Naive B cell (primary cell): ENCODE measurements around the gene FAM219B. TPM values are rescaled to one million over a fixed set of nuclear protein-coding genes. Genes with fewer than 3 reads are reported as not detected.

Experiments used
- ATAC-seq, 2 donors: fragments of 150-1000 bp; cut with Tn5 transposase; 2 replicates each; pipeline ENCODE4 v1.10.0; 2021; ENCODE audit warnings: low read depth in 2 of 2, mild to moderate bottlenecking in 2 of 2, moderate library complexity in 2 of 2
- DNase-seq: peaks from one replicate; pipeline ENCODE4 v3.0.0; 2022
- H3K27ac Mint-ChIP-seq, 6 donors: one replicate each; pipeline ENCODE4 v1.8.0; 2020 to 2022; ENCODE audit warnings: mild to moderate bottlenecking in 6 of 6, mixed read lengths in 6 of 6, moderate library complexity in 5 of 6, inconsistent platforms in 2 of 6
- H3K27me3 Mint-ChIP-seq, 3 donors: one replicate each; pipeline ENCODE4 v1.8.0; 2021 to 2022; ENCODE audit warnings: mixed read lengths in 3 of 3, mild to moderate bottlenecking in 1 of 3
- H3K36me3 Mint-ChIP-seq, 2 donors: one replicate each; pipeline ENCODE4 v1.8.0; 2020 to 2022; ENCODE audit warnings: mixed read lengths in 2 of 2, inconsistent platforms in 1 of 2, mild to moderate bottlenecking in 1 of 2
- H3K4me1 Mint-ChIP-seq, 3 donors: one replicate each; pipeline ENCODE4 v1.8.0; 2020 to 2022; ENCODE audit warnings: mixed read lengths in 3 of 3, inconsistent platforms in 1 of 3, mild to moderate bottlenecking in 1 of 3, moderate library complexity in 1 of 3
- H3K4me3 Mint-ChIP-seq, 8 donors: one replicate each; pipeline ENCODE4 v1.8.0; 2020 to 2022; ENCODE audit warnings: mild to moderate bottlenecking in 8 of 8, mixed read lengths in 8 of 8, moderate library complexity in 8 of 8, inconsistent platforms in 2 of 8
- H3K9me3 Mint-ChIP-seq, 7 donors: one replicate each; pipeline ENCODE4 v1.8.0; 2020 to 2022; ENCODE audit warnings: mixed read lengths in 7 of 7, mild to moderate bottlenecking in 5 of 7, inconsistent platforms in 2 of 7, moderate library complexity in 1 of 7
- polyA plus RNA-seq, 6 donors: library from polyadenylated mRNA; unstranded; fragments of 300-500 nt; fragmentation: Illumina TruSeq; gene quantifications; one replicate each; pipeline ENCODE4 v1.2.3, GENCODE V29; 2021; ENCODE audit warnings: low read depth in 6 of 6

The FAM219B gene
- polyA plus RNA-seq, 6 donors from 2014 or later = 16.7 to 31.4 (median 22.2) TPM

DNA sequence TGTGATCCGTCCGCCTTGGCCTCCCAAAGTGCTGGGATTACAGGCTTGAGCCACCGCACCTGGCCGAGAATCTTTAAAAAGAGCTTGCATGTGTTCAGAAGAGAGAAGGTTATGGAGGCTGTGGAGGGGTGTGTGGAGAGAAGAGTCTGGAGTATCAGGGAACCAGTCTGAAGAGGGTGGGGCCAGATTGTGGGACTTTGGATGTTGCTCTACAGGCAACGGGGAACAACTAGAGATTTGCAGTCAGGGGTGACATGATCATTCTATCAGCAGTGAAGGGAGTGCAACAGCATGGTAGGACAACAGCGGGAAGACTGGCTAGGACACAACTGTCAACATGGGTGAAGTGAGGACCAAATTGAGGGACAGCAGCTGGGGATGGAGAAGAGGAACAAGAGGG, 42.4 kb downstream of the FAM219B start:
- H3K9me3 Mint-ChIP-seq = no peaks in the 10 kb centered on the region
- no peak overlapping the region for H3K4me3 Mint-ChIP-seq
- DNase-seq (no peak), ATAC-seq (no peak)
- H3K27ac Mint-ChIP-seq = peak overlapping the region in 4 of 6 donors; percentile 12 to 69 (median 20)
- no peaks in the 10 kb centered on the region for H3K36me3 Mint-ChIP-seq
- no peaks in the 10 kb centered on the region for H3K27me3 Mint-ChIP-seq
- H3K4me1 Mint-ChIP-seq = peaks cover 35 to 70% (median 58%) of the 10 kb centered on the region in 3 donors

GRCh38 chr15:74863239-74864056, 43.2 kb downstream of the FAM219B start:
- ATAC-seq = no peak

GRCh38 chr15:74858369-74858740, 48.3 kb downstream of the FAM219B start:
- Mint-ChIP-seq H3K27me3 (no peaks in the 10 kb centered on the region), H3K4me3 (peak overlapping the region in 4 of 8 donors; percentile 26 to 48 (median 34)), H3K27ac (peak overlapping the region in 4 of 6 donors; percentile 12 to 73 (median 36)), H3K9me3 (no peaks in the 10 kb centered on the region), H3K4me1 (peaks cover 29 to 51% (median 41%) of the 10 kb centered on the region in 3 donors), H3K36me3 (peaks cover 0 to 4% of the 10 kb centered on the region in 2 donors)
- DNase-seq (no peak), ATAC-seq (no peak)

More at GRCh38 chr15:74863239-74864056, 43.2 kb downstream of the FAM219B start:
- Mint-ChIP-seq H3K36me3 (no peaks in the 10 kb centered on the region), H3K4me3 (no peak overlapping the region), H3K4me1 (peaks cover 40 to 71% (median 63%) of the 10 kb centered on the region in 3 donors), H3K9me3 (no peaks in the 10 kb centered on the region), H3K27ac (peak overlapping the region in 3 of 6 donors; percentile 10 to 53 (median 12)), H3K27me3 (no peaks in the 10 kb centered on the region)
- DNase-seq = no peak

DNA sequence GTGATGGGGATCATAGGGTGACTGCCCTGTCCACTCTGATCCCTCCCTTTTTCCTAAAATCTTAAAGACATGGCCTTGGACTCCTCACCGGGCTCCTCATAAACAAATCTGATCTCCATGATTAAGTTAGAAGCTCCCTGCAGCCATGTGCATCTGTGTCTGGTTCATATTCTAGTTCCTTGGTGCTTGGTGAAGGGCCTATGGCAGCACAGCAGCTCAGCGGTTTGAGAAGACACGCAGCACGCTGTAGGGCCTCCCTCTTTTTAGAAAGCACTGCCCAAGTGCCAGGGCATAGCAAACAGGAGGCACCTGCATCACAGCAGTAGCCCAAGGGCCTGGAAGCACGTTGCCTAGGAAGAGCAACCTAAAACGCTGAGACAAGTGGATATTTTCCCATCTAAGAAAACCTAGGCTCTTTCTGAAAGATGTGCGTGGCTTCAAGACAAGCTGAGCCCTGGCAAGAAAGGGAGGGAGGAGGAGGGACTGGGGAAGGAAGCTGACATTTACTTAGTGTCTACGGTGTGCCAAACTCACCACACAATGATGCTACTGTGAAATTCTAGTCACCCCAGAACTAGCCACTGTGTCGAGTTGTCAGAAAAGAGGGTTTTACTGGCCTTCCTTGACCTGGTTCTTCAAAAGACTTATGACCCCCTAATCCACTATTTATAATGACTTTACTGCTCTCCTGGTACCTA, 48.8 kb downstream of the FAM219B start:
- Mint-ChIP-seq H3K9me3 (no peaks in the 10 kb centered on the region), H3K27me3 (no peaks in the 10 kb centered on the region), H3K4me3 (peak overlapping the region in 6 of 8 donors; percentile 9 to 73 (median 44)), H3K36me3 (peaks cover 0 to 8% of the 10 kb centered on the region in 2 donors), H3K4me1 (peaks cover 31 to 51% (median 40%) of the 10 kb centered on the region in 3 donors), H3K27ac (peak overlapping the region in 5 of 6 donors; percentile 12 to 89 (median 66))
- ATAC-seq (no peak), DNase-seq (no peak)

- peaks cover 0 to 12% of the 10 kb centered on the region in 2 donors for H3K36me3 Mint-ChIP-seq
- no peaks in the 10 kb centered on the region for H3K27me3 Mint-ChIP-seq
- peaks cover 31 to 51% (median 40%) of the 10 kb centered on the region in 3 donors for H3K4me1 Mint-ChIP-seq
- peak overlapping the region in 5 of 8 donors; percentile 3 to 73 (median 39) for H3K4me3 Mint-ChIP-seq
- no peaks in the 10 kb centered on the region for H3K9me3 Mint-ChIP-seq
- H3K27ac Mint-ChIP-seq = peak overlapping the region in 4 of 6 donors; percentile 12 to 76 (median 59)
- ATAC-seq (peak; percentile 79 to 80), DNase-seq (peak; percentile 33)
These were observed 49.5 kb downstream of the FAM219B start for GRCh38 chr15:74857082-74857655.

DNA sequence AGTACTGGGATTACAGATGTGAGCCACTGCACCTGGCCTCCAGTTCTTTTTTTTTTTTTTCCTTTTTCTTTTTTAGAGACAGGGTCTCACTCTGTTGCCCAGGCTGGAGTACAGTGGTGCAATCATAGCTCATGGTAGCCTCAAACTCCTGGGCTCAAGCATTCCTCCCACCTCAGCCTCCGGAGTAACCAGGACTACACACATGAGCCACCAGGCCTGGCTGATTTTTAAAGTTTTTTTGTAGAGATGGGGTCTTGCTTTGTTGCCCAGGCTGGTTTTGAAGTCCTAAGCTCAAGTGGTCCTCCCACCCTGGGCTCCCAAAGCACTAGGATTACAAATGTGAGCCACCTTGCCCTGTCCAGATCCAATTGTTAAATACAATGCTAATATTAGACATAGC, 50.1 kb downstream of the FAM219B start:
- Mint-ChIP-seq H3K27ac (peak overlapping the region in 1 of 6 donors; percentile 12), H3K27me3 (no peaks in the 10 kb centered on the region), H3K9me3 (no peaks in the 10 kb centered on the region), H3K36me3 (peaks cover 0 to 15% of the 10 kb centered on the region in 2 donors), H3K4me3 (peak overlapping the region in 1 of 8 donors; percentile 68), H3K4me1 (peaks cover 31 to 49% (median 42%) of the 10 kb centered on the region in 3 donors)
- no peak for ATAC-seq
- no peak for DNase-seq

DNA sequence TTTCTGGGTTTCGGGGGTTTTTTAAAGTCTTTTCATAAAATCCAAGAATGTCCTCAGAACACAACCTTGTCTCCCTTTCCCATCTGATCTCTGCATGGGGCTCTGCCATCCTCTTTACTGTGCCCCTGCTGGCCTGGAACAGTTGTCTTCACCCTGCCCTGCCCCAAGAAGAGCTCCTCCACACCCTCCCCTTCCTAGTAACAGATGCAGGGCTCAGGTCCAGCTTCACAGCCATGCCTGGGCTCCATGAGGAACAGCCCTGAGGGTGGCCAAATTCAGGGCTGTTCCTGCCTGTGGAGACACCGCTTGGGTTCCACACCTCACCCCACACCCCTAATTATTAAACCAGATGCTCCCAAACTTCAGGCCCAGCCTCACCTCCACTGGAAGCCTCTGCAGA, 50.8 kb downstream of the FAM219B start:
- Mint-ChIP-seq H3K36me3 (peaks cover 0 to 15% of the 10 kb centered on the region in 2 donors), H3K27ac (peak overlapping the region in 3 of 6 donors; percentile 37 to 89 (median 70)), H3K9me3 (no peaks in the 10 kb centered on the region), H3K4me3 (no peak overlapping the region), H3K27me3 (no peaks in the 10 kb centered on the region), H3K4me1 (peaks cover 31 to 46% (median 44%) of the 10 kb centered on the region in 3 donors)
- no peak for ATAC-seq
- no peak for DNase-seq

- H3K9me3 Mint-ChIP-seq = no peaks in the 10 kb centered on the region
- ATAC-seq (no peak), DNase-seq (no peak)
- peak overlapping the region in 1 of 8 donors; percentile 16 for H3K4me3 Mint-ChIP-seq
- H3K27ac Mint-ChIP-seq = peak overlapping the region in 1 of 6 donors; percentile 54
- peaks cover 4 to 15% of the 10 kb centered on the region in 2 donors for H3K36me3 Mint-ChIP-seq
- H3K27me3 Mint-ChIP-seq = no peaks in the 10 kb centered on the region
- H3K4me1 Mint-ChIP-seq = peaks cover 31 to 44% (median 36%) of the 10 kb centered on the region in 3 donors
These were observed 52.1 kb downstream of the FAM219B start for GRCh38 chr15:74854453-74855022.

- H3K27me3 Mint-ChIP-seq = no peaks in the 10 kb centered on the region
- H3K4me1 Mint-ChIP-seq = peaks cover 10 to 18% (median 10%) of the 10 kb centered on the region in 3 donors
- ATAC-seq (no peak), DNase-seq (no peak)
- no peak overlapping the region for H3K27ac Mint-ChIP-seq
- H3K4me3 Mint-ChIP-seq = no peak overlapping the region
- no peaks in the 10 kb centered on the region for H3K9me3 Mint-ChIP-seq
- peaks cover 5 to 29% of the 10 kb centered on the region in 2 donors for H3K36me3 Mint-ChIP-seq
These were observed 54.7 kb downstream of the FAM219B start for GRCh38 chr15:74851960-74852359.

DNA sequence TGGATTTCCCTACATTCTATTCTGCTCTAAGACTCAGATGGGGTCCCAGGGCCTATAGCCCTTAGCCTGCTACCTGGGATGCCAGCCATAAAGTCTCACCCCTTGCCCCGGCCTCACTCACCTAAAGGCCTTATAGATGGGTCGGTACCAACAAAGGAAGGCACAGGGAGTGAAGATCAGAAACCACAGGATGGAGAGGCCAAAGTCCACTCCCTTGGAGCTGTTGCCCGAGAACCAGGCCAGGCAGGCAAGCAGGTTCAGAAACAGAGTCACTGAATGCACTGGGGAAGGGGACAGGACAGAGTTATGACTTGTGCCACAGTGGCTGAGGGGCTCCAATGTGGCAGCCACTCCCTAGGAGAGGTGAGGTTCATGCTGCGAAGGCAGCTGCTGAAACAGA, 56.3 kb downstream of the FAM219B start:
- no peak overlapping the region for H3K27ac Mint-ChIP-seq
- ATAC-seq (no peak), DNase-seq (no peak)
- H3K27me3 Mint-ChIP-seq = no peaks in the 10 kb centered on the region
- peaks cover 4 to 10% (median 8%) of the 10 kb centered on the region in 3 donors for H3K4me1 Mint-ChIP-seq
- no peaks in the 10 kb centered on the region for H3K9me3 Mint-ChIP-seq
- peaks cover 5 to 29% of the 10 kb centered on the region in 2 donors for H3K36me3 Mint-ChIP-seq
- H3K4me3 Mint-ChIP-seq = no peak overlapping the region
